Bronchial epithelial cell (primary cell): Measurements from ENCODE around the gene HOXC5. TPM values are rescaled to one million over a fixed set of nuclear protein-coding genes. Genes with fewer than 3 reads are reported as not detected.

Source experiments
- DNase-seq: peaks from one replicate; pipeline ENCODE4 v3.0.0-alpha.2; 2010; ENCODE audit warnings: low read depth
- FAIRE-seq: peaks from 2 replicates; lab custom pipeline; 2011; peaks lifted over from hg19 to GRCh38; lab: Jason Lieb, UNC
- H3K27me3 ChIP-seq: 2 replicates; pipeline ENCODE4 v1.5.1; 2011; ENCODE audit warnings: low read length; ENCODE audit not compliant: control insufficient read depth, insufficient read depth
- H3K36me3 ChIP-seq: 2 replicates; pipeline ENCODE4 v1.5.1; 2011; ENCODE audit warnings: low read length; ENCODE audit not compliant: control insufficient read depth, insufficient read depth
- H3K4me3 ChIP-seq: 2 replicates; pipeline ENCODE4 v1.5.1; 2011; ENCODE audit warnings: mild to moderate bottlenecking, low read depth, low read length, control low read depth
- CTCF ChIP-seq: IDR thresholded peaks from 2 replicates; pipeline ENCODE4 v1.5.1; 2011; ENCODE audit warnings: mild to moderate bottlenecking, moderate library complexity, low read length, control low read depth, inconsistent platforms; ENCODE audit not compliant: insufficient read depth, severe bottlenecking
- total RNA-seq: library from RNA; depleted of rRNA; stranded (reverse); fragments of >200 nt; gene quantifications from 2 replicates; pipeline ENCODE4 v1.2.1, GENCODE V29; 2014

The HOXC5 gene
- total RNA-seq, 1 donor from 2014 or later = not detected

- no peak for DNase-seq
- peaks cover 67% of the 10 kb centered on the region for H3K27me3 ChIP-seq
These were observed 20.0 kb upstream of the HOXC5 start for GRCh38 chr12:54012631-54013409.

GRCh38 chr12:54014377-54015017 lies 18.4 kb upstream of the HOXC5 start:
- DNase-seq = no peak
- no peak for TF ChIP-seq CTCF
- no peak for FAIRE-seq
- Histone ChIP-seq H3K27me3 (peaks cover 61% of the 10 kb centered on the region), H3K4me3 (no peak overlapping the region), H3K36me3 (no peaks in the 10 kb centered on the region)

More at GRCh38 chr12:54012631-54013409, 20.0 kb upstream of the HOXC5 start:
- H3K36me3 ChIP-seq = no peaks in the 10 kb centered on the region
- no peak for FAIRE-seq
- TF ChIP-seq CTCF = no peak
- no peak overlapping the region for H3K4me3 ChIP-seq

GRCh38 chr12:54015018-54015931 lies 17.6 kb upstream of the HOXC5 start:
- DNase-seq = no peak
- Histone ChIP-seq H3K4me3 (no peak overlapping the region), H3K27me3 (peaks cover 59% of the 10 kb centered on the region), H3K36me3 (no peaks in the 10 kb centered on the region)
- no peak for TF ChIP-seq CTCF
- no peak for FAIRE-seq

GRCh38 chr12:54016051-54016450 lies 16.8 kb upstream of the HOXC5 start:
- FAIRE-seq (no peak), DNase-seq (no peak)
- no peaks in the 10 kb centered on the region for H3K36me3 ChIP-seq
- TF ChIP-seq CTCF = no peak
- no peak overlapping the region for H3K4me3 ChIP-seq
- H3K27me3 ChIP-seq = peaks cover 55% of the 10 kb centered on the region

- no peak for TF ChIP-seq CTCF
- Histone ChIP-seq H3K36me3 (no peaks in the 10 kb centered on the region), H3K4me3 (no peak overlapping the region), H3K27me3 (peaks cover 54% of the 10 kb centered on the region)
- DNase-seq (no peak), FAIRE-seq (no peak)
These were observed 16.3 kb upstream of the HOXC5 start for GRCh38 chr12:54016478-54016964.
